RWPE1 (cell line): ENCODE measurements around the gene EPS8L1.

Source experiments
- CTCF ChIA-PET: fragments of 350-600 bp; sonication (Branson Sonifier 250); formaldehyde crosslinking; extraction: SDS; loops from one replicate; lab custom pipeline; 2021; lab: Yijun Ruan, JAX
- POLR2A ChIA-PET: fragments of 400-600 bp; formaldehyde crosslinking; extraction: SDS; loops from one replicate; lab custom pipeline; 2020; ENCODE audit warnings: antibody characterized with exemption; ENCODE audit not compliant: low non-redundant PET; lab: Yijun Ruan, JAX
- DNase-seq: peaks from one replicate; pipeline ENCODE4 v3.0.0; 2012; ENCODE audit warnings: low spot score
- H3K27ac ChIP-seq: fragments of 450-650 bp; 2 replicates; pipeline ENCODE4 v1.5.1; 2017
- TF ChIP-seq, protein P1 (sequence below): fragments of 450-650 bp; conservative IDR thresholded peaks from 2 replicates; pipeline ENCODE4 v1.5.1; 2017; ENCODE audit warnings: low read depth, mild to moderate bottlenecking

EPS8L1 gene

DNA sequence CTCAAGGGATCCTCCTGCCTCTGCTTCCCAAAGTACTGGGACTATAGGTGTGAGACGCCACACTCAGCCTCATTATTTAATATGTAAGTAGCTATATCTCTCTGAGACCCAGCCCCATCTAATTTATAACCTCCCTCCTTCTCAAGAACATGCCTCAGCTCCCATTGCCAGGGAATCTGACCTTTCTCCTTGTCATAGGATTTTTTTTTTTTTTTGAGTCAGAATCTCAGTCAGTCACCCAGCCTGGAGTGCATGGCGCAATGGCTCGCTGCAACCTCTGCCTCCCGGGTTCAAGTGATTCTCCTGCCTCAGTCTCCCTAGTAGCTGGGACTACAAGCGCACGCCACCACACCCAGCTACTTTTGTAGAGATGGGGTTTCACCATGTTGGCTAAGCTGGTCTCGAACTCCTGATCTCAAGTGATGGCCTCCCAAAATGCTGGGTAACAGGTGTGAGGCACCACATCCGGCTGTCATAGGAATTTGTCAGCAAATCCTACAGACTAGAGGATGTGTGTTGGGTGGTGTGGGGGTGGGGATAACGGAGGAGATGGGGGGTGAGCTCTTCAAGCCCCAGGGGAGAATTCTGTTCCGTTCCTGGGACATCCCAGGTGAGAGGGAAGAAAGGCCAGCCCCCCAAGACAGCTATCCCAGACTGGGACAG, 5.1 kb upstream of the EPS8L1 start:
- TF ChIP-seq, protein P1, sequence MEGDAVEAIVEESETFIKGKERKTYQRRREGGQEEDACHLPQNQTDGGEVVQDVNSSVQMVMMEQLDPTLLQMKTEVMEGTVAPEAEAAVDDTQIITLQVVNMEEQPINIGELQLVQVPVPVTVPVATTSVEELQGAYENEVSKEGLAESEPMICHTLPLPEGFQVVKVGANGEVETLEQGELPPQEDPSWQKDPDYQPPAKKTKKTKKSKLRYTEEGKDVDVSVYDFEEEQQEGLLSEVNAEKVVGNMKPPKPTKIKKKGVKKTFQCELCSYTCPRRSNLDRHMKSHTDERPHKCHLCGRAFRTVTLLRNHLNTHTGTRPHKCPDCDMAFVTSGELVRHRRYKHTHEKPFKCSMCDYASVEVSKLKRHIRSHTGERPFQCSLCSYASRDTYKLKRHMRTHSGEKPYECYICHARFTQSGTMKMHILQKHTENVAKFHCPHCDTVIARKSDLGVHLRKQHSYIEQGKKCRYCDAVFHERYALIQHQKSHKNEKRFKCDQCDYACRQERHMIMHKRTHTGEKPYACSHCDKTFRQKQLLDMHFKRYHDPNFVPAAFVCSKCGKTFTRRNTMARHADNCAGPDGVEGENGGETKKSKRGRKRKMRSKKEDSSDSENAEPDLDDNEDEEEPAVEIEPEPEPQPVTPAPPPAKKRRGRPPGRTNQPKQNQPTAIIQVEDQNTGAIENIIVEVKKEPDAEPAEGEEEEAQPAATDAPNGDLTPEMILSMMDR = no peak
- no peak for DNase-seq
- no peak overlapping the region; the same call in 1 of the 2 replicates for H3K27ac ChIP-seq
- CTCF ChIA-PET = interaction anchor here (0.7 kb wide), 2 partner anchors 18 to 231 kb away, joined by 3 read pairs; no protein-coding TSS in a partner anchor
- POLR2A ChIA-PET = no interaction called here

DNA sequence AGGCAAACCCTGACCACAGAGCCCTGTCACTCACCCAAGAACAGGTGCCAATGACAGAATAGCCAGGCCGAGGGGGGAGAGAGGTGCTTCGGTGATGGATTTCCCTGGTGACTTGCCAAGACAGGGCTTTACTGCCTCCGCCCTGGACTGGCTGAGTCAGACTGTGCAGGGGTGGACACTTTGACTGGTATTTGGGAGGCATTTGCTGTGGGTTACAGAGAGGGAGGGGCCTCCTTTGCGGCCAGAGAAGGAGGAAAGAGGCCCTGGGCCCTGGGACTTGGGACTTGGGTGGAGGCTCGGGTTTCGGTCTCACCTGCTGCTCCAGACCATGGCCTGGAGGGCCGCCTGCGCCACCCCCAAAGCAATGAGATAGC, 4.6 kb upstream of the EPS8L1 start:
- ChIA-PET POLR2A (no interaction called here), CTCF (no interaction called here)
- DNase-seq = peak; percentile 88
- TF ChIP-seq, protein P1 = no peak
- H3K27ac ChIP-seq = peak overlapping the region; percentile 22

DNA sequence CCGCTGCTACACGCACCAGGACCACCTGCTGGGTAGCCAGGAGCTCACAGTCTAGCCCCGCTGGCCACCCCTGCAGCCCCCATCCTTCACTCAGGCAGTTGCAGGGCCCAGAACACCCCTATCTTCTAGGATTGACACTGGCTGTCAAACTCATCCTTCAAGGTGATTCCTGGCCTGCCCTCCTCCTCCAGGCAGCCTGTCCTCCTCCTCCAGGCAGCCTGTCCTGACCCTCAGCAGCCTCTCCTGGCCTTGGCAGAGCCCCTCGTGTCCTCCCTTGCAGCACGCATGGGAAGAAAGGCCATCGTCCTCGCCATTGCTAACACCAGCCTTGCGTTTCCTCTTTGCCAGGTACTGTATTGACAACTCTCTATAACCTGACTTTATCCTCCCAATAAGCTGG, 3.8 kb upstream of the EPS8L1 start:
- POLR2A ChIA-PET = no interaction called here
- DNase-seq = no peak
- CTCF ChIA-PET = interaction anchor here (0.6 kb wide), 1 partner anchor 374 kb away, joined by 3 read pairs; no protein-coding TSS in a partner anchor
- peak overlapping the region; percentile 22 for H3K27ac ChIP-seq
- TF ChIP-seq, protein P1 = no peak

DNA sequence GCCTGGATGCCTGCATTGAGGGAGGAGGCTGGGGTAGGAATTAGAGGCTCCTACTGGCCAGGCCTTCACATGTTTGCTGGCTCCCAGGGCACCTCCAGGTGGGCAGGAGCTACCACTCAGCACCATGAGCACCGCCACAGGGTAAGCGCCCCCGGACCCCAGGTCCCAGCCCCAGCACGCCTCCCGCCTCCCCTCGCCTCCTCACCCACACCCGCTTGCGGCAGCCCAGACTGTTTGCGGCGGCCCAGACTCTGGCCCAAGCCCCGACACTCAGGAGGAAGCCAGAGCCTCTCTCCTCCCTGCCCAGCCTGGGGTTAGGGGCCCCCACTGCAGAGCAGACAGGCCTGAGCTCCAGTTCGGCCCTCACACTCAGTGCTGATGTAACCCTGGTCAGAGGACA, 652 bp downstream of the EPS8L1 start:
- TF ChIP-seq, protein P1 = no peak
- DNase-seq = no peak
- CTCF ChIA-PET = interaction anchor here (1.9 kb wide), 1 partner anchor 12 kb away, joined by 5 read pairs; no protein-coding TSS in a partner anchor
- no peak overlapping the region for H3K27ac ChIP-seq
- POLR2A ChIA-PET = no interaction called here

DNA sequence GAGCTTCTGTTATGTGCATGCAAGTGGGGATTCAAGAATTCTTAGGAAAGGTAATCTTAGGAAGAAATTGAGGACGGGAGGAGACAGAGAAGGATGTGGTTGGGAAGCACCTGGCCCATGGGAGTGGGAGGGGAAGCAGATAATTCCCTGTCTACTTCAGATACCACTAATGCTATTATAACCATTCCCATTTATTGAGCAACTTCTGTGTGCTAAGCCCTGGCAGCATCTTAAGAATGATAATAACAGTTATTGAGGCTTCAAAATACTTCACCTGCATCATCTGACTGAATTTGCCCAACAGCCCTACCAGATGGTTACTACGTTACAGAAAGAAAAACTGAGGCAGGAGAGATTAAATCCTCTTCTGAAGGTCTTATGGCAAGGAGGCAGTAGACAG, 1.4 kb downstream of the EPS8L1 start:
- H3K27ac ChIP-seq = no peak overlapping the region
- TF ChIP-seq, protein P1 = no peak
- ChIA-PET CTCF (no interaction called here), POLR2A (no interaction called here)
- no peak for DNase-seq

DNA sequence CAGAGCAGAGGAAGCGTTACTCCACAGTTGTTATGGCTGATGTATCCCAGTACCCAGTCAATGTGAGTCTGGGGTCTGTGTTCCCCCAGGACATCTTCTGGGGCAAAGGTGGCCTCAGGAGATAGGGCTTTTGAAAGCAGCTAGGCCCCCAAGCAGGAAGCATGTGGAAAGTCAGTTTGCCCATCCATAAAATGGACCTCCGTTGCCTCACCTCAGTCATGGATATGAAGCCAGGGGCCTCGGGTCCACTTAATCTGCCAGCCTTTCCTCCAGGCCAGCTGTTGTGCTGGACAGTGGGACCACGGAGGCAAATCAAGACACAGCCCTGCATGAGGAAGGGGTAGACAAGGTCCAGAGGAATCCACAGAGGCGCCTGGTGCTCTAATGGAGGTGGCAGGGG, 3.3 kb downstream of the EPS8L1 start:
- H3K27ac ChIP-seq = no peak overlapping the region
- ChIA-PET POLR2A (interaction anchor here (0.9 kb wide), 1 partner anchor 10 kb away, joined by 3 read pairs; no protein-coding TSS in a partner anchor), CTCF (interaction anchor here (0.7 kb wide), 1 partner anchor 411 kb away, joined by 3 read pairs; no protein-coding TSS in a partner anchor)
- no peak for DNase-seq
- TF ChIP-seq, protein P1 = no peak
